Heart left ventricle (tissue), 16 donors: Measurements from ENCODE around the gene NFIA. TPM values are rescaled to one million over a fixed set of nuclear protein-coding genes. Genes with fewer than 3 reads are reported as not detected.
A peak's percentile ranks its signal among the peaks of the same experiment; 100 is the strongest.

Experiments
- ATAC-seq, 4 donors: fragments of 200-7000 bp; cut with Tn5 transposase; one replicate each; pipeline ENCODE4 v1.9.1; 2020 to 2022; ENCODE audit warnings: moderate library complexity in 4 of 4, mild to moderate bottlenecking in 3 of 4, moderate number of reproducible peaks in 1 of 4
- DNase-seq, 5 donors: peaks; one replicate each; pipeline ENCODE4 v3.0.0-alpha.2; 2020
- H3K27ac ChIP-seq, 12 donors: fragments of 200-600 bp; sonication (generic) in 4 of 12; one replicate each; pipeline versions ENCODE4 v1.5.0 to v1.8.0; 2016 to 2022; ENCODE audit warnings: mild to moderate bottlenecking in 2 of 12
- H3K27me3 ChIP-seq, 9 donors: fragments of 200-600 bp; sonication (generic) in 2 of 9; one replicate each; pipeline versions ENCODE4 v1.5.1 to v1.8.0; 2016 to 2022; ENCODE audit warnings: mild to moderate bottlenecking in 3 of 9
- H3K36me3 ChIP-seq, 9 donors: fragments of 200-600 bp; sonication (generic) in 2 of 9; one replicate each; pipeline versions ENCODE4 v1.5.0 to v1.8.0; 2018 to 2022; ENCODE audit warnings: mild to moderate bottlenecking in 2 of 9
- H3K4me1 ChIP-seq, 12 donors: fragments of 200-600 bp; sonication (generic) in 4 of 12; one replicate each; pipeline versions ENCODE4 v1.5.0 to v1.8.0; 2016 to 2022; ENCODE audit warnings: mild to moderate bottlenecking in 3 of 12
- H3K4me3 ChIP-seq, 12 donors: fragments of 200-600 bp; sonication (generic) in 4 of 12; one replicate each; pipeline versions ENCODE4 v1.5.0 to v1.8.0; 2017 to 2022; ENCODE audit warnings: mild to moderate bottlenecking in 9 of 12, moderate library complexity in 4 of 12
- H3K9me3 ChIP-seq, 12 donors: fragments of 200-600 bp; sonication (generic) in 4 of 12; one replicate each; pipeline versions ENCODE4 v1.5.0 to v1.8.0; 2016 to 2022; ENCODE audit warnings: mild to moderate bottlenecking in 1 of 12
- POLR2A ChIP-seq, 2 donors: fragments of 450-650 bp; IDR thresholded peaks; one replicate each; pipeline ENCODE4 v1.6.1; 2017; ENCODE audit warnings: antibody characterized with exemption in 2 of 2, mild to moderate bottlenecking in 2 of 2, moderate library complexity in 2 of 2
- WGBS, 4 donors: extraction: QIAGEN DNeasy Blood & Tissue Kit in 2 of 4; methylation state at CpG; one replicate each; pipeline versions ENCODE4 v1.1.5 to v1.1.7; 2013 to 2018; 5-methylcytosine and 5-hydroxymethylcytosine counted together
- intact Hi-C, 10 donors: fragments of 100-400 bp; cut with DNase I; formaldehyde crosslinking; loops; one replicate each; pipeline versions ENCODE4 v1.11.1 to v1.14.2; 2022
- polyA plus RNA-seq, 2 donors: library from polyadenylated mRNA; stranded (reverse); fragments of 200-250 nt; gene quantifications; one replicate each; pipeline ENCODE4 v1.2.3, GENCODE V29; 2013
- total RNA-seq, 9 donors: library from RNA; depleted of rRNA in 2 of 9; stranded (reverse); fragments of >200 nt in 2 of 9; fragmentation: NEBNext Ultra II Directional in 3 of 9; extraction: Animal tissue kit (Norgen Biotek cat#: 25700) in 3 of 9; gene quantifications; one replicate each; pipeline versions ENCODE4 v1.1.0 to v1.2.4, GENCODE V29; 2016 to 2023
- TF ChIP-seq, protein P1 (sequence below), 12 donors: fragments of 200-600 bp; sonication (generic) in 4 of 12; IDR thresholded peaks; one replicate each; pipeline versions ENCODE4 v1.5.0 to v1.8.0; 2018 to 2022; ENCODE audit warnings: antibody characterized with exemption in 12 of 12, mild to moderate bottlenecking in 5 of 12
- donor health status: ischemic (EF 13 %, LVEDD 7.1; RV severe dilation, severe dysfunction).
- donor health status: healthy with polysubstance abuse.
- donor health status: DM: no; HTN: yes; CAD: no.
- donor health status: DM: no; HTN: no; CAD: no.
- donor health status: ischemic (EF 25% LVEDD 6.9; RV normal size, moderate dysfunction).
- donor health status: ischemic (EF 25% LVEDD 5.7; RV mildly dilated, moderate dysfunction).
- donor health status: healthy.
- donor health status: DM: yes; HTN: yes; CAD: no.
- donor health status: ischemic (EF 35%, LVEDD 5.7; RV mildly dilated, moderate dysfunction).
- donor health status: nonischemic (EF 11% LVEDD 7.7; RV severe dilation, severe dysfunction).
- donor health status: DM: yes; HTN: yes; CAD: no.
- donor health status: PGD.
- donor health status: ischemic (EF 29% LVEDD 5.4; RV normal size, mild dysfunction).
- donor health status: nonischemic (EF 23%, LVEDD 6.1; RV moderate dilation, normal function).

The NFIA gene
- total and polyA plus RNA-seq, 11 donors = 12.7 to 121 (median 96.5) TPM

DNA sequence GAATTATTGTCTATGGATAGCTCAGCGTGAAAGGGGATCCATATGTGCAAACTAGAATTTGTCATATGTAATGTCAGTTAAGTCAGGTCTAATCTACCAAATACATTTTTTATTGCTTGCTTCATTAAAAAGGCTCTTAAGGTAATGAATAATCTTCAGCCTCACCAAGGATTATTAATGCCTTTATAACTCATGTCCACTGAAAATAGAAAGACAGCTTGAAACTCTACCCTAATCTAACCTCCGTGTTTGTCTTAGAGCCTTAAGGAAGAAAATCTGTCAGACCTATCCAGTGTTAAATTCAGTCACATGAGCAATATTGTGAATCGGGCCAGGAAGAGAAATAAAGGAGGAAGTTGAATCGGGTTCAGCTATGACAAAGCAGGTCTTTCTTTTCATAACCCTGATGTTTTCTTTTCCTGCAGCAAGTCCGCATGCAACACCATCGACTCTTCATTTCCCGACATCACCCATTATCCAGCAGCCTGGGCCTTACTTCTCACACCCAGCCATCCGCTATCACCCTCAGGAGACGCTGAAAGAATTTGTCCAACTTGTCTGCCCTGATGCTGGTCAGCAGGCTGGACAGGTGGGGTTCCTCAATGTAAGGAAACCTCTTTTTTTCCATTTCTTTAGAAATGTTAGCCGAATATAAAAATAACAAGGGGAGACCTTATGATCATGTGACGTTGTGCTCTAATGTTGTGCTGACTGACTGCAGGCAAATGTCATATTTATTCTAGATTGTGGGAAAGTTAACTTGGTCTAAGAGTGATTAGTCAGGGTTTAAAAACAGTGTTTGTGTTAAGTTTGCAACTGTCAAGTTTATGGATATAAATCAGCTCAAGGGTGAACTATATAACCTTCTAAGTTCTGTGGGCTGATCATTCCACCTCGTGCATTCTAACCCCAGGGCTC, 321.6 kb downstream of the NFIA start:
- no peak for DNase-seq
- H3K4me3 ChIP-seq = peak overlapping the region in 1 of 12 donors; percentile 18
- ATAC-seq = peak; percentile 3 to 69 (median 65)
- peak overlapping the region in 8 of 12 donors; percentile 3 to 76 (median 22) for H3K27ac ChIP-seq
- H3K4me1 ChIP-seq = peaks cover 0 to 41% (median 18%) of the 10 kb centered on the region in 12 donors
- no peaks in the 10 kb centered on the region for H3K27me3 ChIP-seq
- WGBS, 4 donors = 40 to 52% (median 48%) methylated on average over 12 of the region's 12 CpGs
- H3K9me3 ChIP-seq = no peaks in the 10 kb centered on the region
- intact Hi-C loops = no loop called here
- H3K36me3 ChIP-seq = peaks cover 0 to 41% (median 29%) of the 10 kb centered on the region in 9 donors
- TF ChIP-seq, protein P1, sequence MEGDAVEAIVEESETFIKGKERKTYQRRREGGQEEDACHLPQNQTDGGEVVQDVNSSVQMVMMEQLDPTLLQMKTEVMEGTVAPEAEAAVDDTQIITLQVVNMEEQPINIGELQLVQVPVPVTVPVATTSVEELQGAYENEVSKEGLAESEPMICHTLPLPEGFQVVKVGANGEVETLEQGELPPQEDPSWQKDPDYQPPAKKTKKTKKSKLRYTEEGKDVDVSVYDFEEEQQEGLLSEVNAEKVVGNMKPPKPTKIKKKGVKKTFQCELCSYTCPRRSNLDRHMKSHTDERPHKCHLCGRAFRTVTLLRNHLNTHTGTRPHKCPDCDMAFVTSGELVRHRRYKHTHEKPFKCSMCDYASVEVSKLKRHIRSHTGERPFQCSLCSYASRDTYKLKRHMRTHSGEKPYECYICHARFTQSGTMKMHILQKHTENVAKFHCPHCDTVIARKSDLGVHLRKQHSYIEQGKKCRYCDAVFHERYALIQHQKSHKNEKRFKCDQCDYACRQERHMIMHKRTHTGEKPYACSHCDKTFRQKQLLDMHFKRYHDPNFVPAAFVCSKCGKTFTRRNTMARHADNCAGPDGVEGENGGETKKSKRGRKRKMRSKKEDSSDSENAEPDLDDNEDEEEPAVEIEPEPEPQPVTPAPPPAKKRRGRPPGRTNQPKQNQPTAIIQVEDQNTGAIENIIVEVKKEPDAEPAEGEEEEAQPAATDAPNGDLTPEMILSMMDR (IDR thresholded peaks at IDR 0.05) = no peak
- no peak for TF ChIP-seq POLR2A (IDR thresholded peaks at IDR 0.05)

DNA sequence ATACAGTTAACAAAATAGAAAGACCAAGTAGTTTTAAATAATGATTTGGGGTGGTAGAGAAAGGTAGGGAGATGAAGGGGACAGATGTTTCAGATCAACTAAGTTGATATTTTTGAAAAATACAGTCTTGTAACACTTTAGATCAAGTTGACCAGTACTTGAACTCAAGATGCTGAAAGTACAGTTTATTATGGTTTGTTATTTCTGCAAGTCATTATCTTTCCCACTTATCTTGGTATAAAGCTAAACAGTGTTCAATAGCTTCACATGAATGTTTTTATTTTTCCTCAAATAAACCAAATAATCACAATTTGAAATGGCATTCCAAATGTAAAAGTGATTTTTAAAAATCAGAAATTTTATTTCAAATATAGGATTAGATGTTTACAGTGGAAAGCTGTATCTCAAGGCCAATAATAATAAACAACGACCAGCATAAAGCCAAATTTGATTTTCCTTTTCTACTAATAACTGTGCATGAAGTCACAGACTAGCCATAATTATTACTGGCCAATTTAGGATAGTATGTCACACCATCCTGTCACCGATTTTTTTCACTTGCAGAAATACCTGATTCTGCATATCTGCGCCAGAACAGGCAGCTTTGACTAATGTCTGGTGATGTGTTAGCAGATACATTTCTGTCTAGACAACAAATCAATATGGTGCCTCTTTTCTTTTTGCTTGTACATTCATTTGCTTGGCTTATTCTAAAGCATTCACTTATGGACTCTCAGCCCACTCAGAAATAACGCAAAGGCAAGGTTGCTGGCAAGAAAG, 322.4 kb downstream of the NFIA start:
- Histone ChIP-seq H3K4me1 (peaks cover 0 to 33% (median 14%) of the 10 kb centered on the region in 12 donors), H3K9me3 (no peaks in the 10 kb centered on the region), H3K4me3 (no peak overlapping the region), H3K27ac (peak overlapping the region in 5 of 12 donors; percentile 12 to 76 (median 40)), H3K36me3 (peaks cover 0 to 50% (median 34%) of the 10 kb centered on the region in 9 donors), H3K27me3 (no peaks in the 10 kb centered on the region)
- no peak for DNase-seq
- intact Hi-C loops = no loop called here
- 48 to 93% (median 80%) methylated on average over 4 of the region's 4 CpGs for WGBS, 4 donors
- ATAC-seq = no peak
- TF ChIP-seq, protein P1 (IDR thresholded peaks at IDR 0.05) = no peak
- TF ChIP-seq POLR2A (IDR thresholded peaks at IDR 0.05) = no peak

DNA sequence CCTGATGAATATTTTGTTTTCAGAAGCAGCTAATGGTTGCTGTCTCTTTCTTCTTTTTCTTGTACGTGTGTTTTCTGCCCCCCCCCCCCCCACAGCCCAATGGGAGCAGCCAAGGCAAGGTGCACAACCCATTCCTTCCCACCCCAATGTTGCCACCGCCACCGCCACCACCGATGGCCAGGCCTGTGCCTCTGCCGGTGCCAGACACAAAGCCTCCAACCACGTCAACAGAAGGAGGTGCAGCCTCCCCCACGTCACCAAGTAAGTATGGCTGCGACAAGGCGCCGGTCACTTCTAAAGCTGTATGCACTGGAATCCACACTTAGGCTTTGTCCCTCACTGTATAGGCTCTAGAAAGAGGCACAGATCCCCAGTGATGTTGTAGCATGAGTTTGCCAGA, 324.1 kb downstream of the NFIA start:
- WGBS, 4 donors = 96 to 99% (median 98%) methylated on average over 10 of the region's 10 CpGs
- H3K4me1 ChIP-seq = peaks cover 0 to 24% (median 12%) of the 10 kb centered on the region in 12 donors
- H3K27me3 ChIP-seq = no peaks in the 10 kb centered on the region
- TF ChIP-seq, protein P1 (IDR thresholded peaks at IDR 0.05) = no peak
- no peak for TF ChIP-seq POLR2A (IDR thresholded peaks at IDR 0.05)
- no peak overlapping the region for H3K27ac ChIP-seq
- no peak for ATAC-seq
- intact Hi-C loops = no loop called here
- DNase-seq = no peak
- no peaks in the 10 kb centered on the region for H3K9me3 ChIP-seq
- peaks cover 0 to 65% (median 43%) of the 10 kb centered on the region in 9 donors for H3K36me3 ChIP-seq
- no peak overlapping the region for H3K4me3 ChIP-seq

DNA sequence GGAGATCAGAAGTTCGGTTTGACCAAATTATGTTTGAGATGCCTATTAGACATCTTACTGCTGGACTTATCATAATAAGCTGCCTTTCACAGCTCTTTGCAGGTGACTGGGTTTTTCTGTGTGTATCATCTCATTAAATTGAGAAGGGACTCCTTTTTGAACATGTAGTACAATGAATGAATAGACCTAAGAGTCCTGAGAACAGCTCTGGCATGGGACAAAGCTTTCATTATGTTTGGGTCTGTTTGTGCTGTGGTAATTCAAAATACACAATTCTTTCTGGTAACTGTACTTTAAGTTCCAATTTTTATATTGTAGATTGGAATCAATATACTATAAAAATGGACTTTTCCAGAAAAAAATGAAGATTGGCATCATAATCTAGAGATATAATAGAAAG, 330.2 kb downstream of the NFIA start:
- Histone ChIP-seq H3K4me1 (no peaks in the 10 kb centered on the region), H3K4me3 (no peak overlapping the region), H3K27ac (no peak overlapping the region), H3K27me3 (no peaks in the 10 kb centered on the region), H3K36me3 (peaks cover 0 to 94% (median 30%) of the 10 kb centered on the region in 9 donors), H3K9me3 (no peaks in the 10 kb centered on the region)
- WGBS, 4 donors = 81 to 100% (median 92%) methylated on average over 1 of the region's 1 CpG
- intact Hi-C loops = no loop called here
- DNase-seq (no peak), ATAC-seq (no peak)
- TF ChIP-seq, protein P1 (IDR thresholded peaks at IDR 0.05) = no peak
- TF ChIP-seq POLR2A (IDR thresholded peaks at IDR 0.05) = no peak
